Hepatocyte (in vitro differentiated cells): ENCODE measurements around the gene MORN5.

Source experiments
- EZH2 ChIP-seq: fragments of 200-600 bp; sonication (generic); IDR thresholded peaks from 2 replicates; pipeline ENCODE4 v1.6.1; 2016; ENCODE audit warnings: antibody characterized with exemption, mild to moderate bottlenecking, borderline replicate concordance
- EZH2phosphoT487 ChIP-seq: fragments of 200-600 bp; sonication (generic); IDR thresholded peaks from one replicate; pipeline ENCODE4 v1.6.1; 2018; ENCODE audit warnings: antibody characterized with exemption, mild to moderate bottlenecking, low read depth, moderate library complexity; ENCODE audit not compliant: unreplicated experiment, severe bottlenecking
- TF ChIP-seq, protein P1 (sequence below): fragments of 200-600 bp; sonication (generic); IDR thresholded peaks from 2 replicates; pipeline ENCODE4 v1.5.1; 2016; ENCODE audit warnings: antibody characterized with exemption, mild to moderate bottlenecking; ENCODE audit not compliant: poor library complexity

GRCh38 chr9:122226142-122226757 lies 66.5 kb downstream of the MORN5 start:
- peak; percentile 31 for TF ChIP-seq EZH2phosphoT487
- TF ChIP-seq, protein P1, sequence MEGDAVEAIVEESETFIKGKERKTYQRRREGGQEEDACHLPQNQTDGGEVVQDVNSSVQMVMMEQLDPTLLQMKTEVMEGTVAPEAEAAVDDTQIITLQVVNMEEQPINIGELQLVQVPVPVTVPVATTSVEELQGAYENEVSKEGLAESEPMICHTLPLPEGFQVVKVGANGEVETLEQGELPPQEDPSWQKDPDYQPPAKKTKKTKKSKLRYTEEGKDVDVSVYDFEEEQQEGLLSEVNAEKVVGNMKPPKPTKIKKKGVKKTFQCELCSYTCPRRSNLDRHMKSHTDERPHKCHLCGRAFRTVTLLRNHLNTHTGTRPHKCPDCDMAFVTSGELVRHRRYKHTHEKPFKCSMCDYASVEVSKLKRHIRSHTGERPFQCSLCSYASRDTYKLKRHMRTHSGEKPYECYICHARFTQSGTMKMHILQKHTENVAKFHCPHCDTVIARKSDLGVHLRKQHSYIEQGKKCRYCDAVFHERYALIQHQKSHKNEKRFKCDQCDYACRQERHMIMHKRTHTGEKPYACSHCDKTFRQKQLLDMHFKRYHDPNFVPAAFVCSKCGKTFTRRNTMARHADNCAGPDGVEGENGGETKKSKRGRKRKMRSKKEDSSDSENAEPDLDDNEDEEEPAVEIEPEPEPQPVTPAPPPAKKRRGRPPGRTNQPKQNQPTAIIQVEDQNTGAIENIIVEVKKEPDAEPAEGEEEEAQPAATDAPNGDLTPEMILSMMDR: no peak
- peak; percentile 89 for TF ChIP-seq EZH2
